LNCAP (cell line): ENCODE results near the gene DLGAP3.

Source experiments
- TF ChIP-seq, protein P1 (sequence below): fragments of 450-650 bp; IDR thresholded peaks from 2 replicates; pipeline ENCODE4 v1.5.1; 2017; ENCODE audit warnings: mild to moderate bottlenecking

The DLGAP3 gene

DNA sequence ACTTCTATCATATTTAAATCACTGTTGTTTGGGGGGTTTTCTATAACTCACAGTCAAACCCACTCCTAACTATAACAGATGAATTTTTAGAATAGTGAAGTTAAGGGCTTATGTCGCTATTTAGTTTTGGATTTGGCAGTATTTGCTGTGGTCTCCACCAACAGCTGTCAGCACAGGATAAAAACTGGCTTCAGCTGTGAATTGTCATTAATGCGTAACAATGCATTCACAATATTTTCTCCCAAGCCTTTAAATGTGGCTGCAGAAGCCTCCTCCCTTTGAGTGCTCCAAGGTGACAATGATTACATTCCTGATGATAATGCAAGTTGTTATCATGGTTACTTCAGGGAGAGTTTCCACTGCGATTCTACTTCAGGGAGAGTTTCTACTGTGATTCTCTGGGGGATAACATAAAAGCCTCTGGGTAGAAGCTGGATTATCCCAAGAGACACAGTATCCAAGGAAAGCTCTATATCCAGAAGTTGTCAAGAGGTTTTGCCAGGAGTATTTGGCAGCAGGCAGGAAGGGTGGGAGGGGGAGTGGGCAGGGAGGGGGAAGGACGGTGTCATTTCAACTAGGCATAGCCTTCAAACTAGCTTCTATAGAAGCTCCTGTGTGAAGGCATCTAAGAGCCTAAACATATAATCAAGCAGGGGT, 55.0 kb downstream of the DLGAP3 start:
- TF ChIP-seq, protein P1, sequence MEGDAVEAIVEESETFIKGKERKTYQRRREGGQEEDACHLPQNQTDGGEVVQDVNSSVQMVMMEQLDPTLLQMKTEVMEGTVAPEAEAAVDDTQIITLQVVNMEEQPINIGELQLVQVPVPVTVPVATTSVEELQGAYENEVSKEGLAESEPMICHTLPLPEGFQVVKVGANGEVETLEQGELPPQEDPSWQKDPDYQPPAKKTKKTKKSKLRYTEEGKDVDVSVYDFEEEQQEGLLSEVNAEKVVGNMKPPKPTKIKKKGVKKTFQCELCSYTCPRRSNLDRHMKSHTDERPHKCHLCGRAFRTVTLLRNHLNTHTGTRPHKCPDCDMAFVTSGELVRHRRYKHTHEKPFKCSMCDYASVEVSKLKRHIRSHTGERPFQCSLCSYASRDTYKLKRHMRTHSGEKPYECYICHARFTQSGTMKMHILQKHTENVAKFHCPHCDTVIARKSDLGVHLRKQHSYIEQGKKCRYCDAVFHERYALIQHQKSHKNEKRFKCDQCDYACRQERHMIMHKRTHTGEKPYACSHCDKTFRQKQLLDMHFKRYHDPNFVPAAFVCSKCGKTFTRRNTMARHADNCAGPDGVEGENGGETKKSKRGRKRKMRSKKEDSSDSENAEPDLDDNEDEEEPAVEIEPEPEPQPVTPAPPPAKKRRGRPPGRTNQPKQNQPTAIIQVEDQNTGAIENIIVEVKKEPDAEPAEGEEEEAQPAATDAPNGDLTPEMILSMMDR, result no peak

DNA sequence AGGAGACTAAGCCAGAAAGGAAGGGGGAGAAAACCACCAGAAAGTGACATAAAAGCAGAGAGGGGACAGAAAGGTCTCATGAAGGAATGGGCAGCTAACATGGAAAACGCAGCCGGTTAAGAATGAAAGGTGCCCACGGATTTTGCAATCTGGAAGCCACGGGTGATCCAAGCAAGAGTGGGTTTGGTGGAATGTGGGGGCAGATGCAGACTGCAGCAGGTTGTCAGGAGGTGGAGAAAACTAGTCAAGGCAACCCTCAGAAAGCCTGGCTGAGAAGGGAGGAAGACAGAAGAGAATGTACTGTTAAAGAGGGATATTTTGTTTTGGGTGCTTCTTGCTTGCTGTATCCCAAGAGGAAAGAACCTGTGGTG, 57.3 kb downstream of the DLGAP3 start:
- TF ChIP-seq, protein P1, result no peak

DNA sequence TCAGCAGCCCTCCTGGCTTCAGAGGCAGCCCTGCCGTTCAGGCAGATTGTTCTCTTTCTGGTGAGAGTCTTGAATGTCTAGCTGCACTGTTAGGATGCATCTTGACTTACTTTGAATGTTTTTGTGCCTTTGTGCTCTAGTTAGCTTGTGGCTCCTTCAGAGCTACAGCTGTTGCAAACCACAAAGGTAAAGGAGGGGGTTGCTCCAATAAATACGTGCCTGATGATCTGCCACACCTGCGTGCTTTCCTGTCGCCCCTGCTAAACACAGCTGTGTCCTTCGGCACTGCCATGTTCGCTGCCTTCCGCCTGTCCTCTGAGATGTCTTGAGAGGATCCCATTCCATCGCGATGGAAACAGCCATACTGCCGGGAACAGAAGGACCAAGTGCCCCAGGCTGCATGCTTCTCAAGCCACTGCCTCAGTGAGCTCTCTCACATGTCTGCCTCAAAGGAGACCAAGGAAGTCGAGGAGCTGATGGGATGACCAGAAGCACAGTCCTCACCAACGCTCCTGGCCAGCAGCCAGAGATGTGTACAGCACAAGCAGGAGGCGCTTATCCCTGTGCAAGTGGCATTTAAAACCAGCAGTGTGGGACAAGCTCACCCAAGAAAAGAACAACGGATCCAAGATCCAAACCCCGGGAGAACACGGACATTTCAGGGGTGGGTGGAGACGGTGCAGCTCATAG, 57.9 kb downstream of the DLGAP3 start:
- TF ChIP-seq, protein P1, result no peak

DNA sequence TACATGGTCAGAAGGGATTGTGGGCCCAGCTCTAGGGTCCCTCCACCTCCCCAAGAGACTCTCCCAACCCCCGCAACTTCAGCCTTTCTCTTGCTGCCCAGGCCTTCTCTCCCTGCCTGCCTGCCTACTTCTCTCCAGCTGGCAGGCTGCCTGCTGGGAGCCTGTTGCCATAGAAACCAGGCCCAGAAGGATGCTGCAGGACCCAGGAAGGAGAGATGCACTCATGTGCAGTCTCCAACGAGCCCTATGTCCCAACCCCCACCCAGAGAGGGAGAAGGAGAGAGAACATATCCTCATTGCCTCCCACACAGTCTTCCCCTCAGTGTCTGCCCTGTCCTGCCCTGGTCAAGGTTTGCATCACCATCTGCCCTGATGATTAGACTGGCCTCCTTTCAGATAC, 59.1 kb downstream of the DLGAP3 start:
- TF ChIP-seq, protein P1, result no peak

DNA sequence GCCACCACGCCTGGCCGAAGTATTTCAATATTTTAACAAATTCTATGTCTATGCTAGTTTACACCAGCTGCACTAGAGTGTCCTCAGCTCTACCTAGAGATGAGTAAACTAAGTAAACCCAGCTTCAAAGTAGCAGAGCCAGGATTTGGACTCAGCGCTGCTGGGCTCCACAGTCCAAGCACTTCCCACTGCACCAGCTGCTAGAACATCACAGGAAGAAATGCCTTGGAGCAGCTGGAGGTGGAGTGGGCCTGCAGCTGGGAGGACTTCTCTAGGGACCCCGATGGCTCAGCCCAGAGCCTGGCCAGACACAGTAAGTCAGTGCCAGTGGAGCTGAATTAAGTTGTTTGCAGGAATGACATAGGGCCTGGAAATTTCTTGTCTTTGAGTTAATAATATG, 59.7 kb downstream of the DLGAP3 start:
- TF ChIP-seq, protein P1, result no peak

DNA sequence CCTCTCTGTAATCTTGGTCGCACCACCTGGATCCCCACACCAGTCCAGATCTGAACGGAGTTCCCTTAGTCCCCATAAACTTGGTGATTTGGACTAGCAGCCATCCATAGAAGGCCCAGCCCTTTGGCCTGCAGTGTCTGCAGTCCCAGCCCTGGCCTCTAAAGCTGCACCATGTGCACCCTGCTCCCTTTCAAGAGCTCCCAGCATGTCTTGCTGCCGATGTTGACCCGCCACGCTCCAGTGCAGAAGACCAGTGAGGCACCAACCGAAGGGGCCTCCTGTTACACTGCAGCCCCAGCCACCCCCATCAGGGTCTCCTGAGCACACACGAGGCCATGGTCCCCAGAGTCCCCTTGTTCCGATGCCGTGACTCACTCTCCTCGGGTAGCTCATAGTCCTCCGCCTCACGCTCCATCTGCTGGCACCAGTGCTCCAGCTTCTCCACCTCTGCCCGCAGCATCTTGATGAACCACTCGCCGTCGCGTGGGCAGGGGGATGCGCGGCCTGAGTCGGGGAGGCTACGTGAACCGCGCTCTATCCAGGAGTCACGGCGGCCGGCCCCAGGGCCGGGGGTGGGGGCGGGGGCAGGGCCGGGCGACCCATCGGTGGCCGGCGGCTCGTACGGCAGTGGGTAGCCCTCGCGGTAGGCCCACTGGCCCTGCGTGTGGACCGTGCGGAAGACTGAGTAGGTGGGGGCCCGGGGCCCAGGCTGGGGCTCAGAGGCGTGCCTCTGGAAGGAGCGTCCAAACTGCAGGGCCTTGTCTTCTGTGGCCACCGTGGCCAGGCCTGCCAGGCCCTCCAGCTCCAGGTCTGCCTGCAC, 61.0 kb downstream of the DLGAP3 start:
- TF ChIP-seq, protein P1, result no peak

DNA sequence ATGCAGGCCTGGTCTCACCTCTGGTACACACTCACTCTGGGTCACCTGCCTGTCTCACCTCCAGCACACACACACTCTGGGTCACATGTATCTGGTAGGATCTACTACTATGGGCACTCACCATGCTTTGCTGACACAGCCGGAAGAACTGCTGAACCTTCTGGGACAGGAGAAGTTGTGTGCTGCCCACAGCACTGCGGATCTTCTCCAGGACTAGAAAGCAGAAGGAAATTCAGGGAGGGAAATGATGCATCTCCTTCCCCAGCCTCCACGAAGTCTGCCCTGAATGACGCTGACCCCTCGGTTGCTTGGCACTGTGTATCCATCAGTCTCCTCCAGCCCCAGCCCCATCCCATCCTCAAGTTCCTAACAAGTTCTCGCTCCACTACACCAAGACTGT, 62.0 kb downstream of the DLGAP3 start:
- TF ChIP-seq, protein P1, result no peak
